ENCODE measurements around the gene FAM118A. TPM values are rescaled to one million over a fixed set of nuclear protein-coding genes. Genes with fewer than 3 reads are reported as not detected.

The FAM118A gene
- total RNA-seq, 1 experiment from 2014 or later = 37.9 TPM

DNA sequence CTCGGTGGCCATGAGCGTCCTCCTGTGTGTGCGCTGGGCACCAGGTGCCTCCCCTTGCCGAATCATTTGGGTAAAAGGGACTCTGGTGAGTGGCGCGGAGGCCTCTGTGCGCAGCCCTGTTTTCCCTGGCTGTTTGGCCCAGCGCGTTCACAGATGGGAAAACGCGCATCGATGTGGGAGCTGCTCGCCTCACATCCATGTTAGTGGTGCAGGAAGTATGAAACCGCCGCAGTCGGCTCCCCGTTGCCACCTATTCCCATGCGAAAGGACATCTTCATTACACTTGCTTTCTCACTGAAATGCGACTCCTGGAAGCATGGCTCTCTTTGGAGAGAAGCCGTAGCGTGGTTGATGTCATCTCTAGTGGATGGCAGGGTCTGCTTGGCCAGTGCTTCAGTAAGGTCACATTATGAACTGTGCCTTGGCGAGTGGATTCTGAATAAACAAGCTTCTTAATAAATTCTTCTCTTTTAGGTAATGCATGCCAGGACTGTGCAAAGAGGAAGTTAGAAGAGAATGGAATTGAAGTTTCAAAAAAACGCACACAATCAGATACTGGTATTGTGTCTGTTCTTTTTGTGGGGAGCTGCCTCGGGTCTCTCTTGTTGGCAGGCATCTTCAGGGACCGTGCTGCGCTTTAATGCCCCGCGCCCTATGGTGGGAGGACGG, 26.3 kb downstream of the FAM118A start:
- Histone ChIP-seq H4K5ac (ENCODE audit: insufficient read length, low read depth, low read length) (no peak overlapping the region), H3K9ac (ENCODE audit: extremely low read depth, insufficient read length, low read length) (no peak overlapping the region), H3K9me3 (ENCODE audit: control insufficient read depth, low read depth, low read length) (no peaks in the 10 kb centered on the region), H3K79me1 (ENCODE audit: insufficient read depth, low read depth, low read length, poor library complexity, severe bottlenecking) (no peaks in the 10 kb centered on the region), H3K4ac (ENCODE audit: low read depth, low read length) (no peak overlapping the region), H4K20me1 (ENCODE audit: control insufficient read depth, insufficient read depth, insufficient read length) (no peaks in the 10 kb centered on the region), H2BK20ac (ENCODE audit: low read depth, low read length, poor library complexity, severe bottlenecking) (no peak overlapping the region), H3K56ac (ENCODE audit: insufficient read length, low read depth, low read length) (no peak overlapping the region), H3K4me1 (ENCODE audit: insufficient read depth, low read length) (no peaks in the 10 kb centered on the region), H3K79me2 (ENCODE audit: insufficient read depth, low read length) (no peaks in the 10 kb centered on the region), H4K8ac (replicated peaks; ENCODE audit: insufficient read length, low read depth, low read length) (no peak overlapping the region), H3K18ac (ENCODE audit: insufficient read length, low read depth, low read length) (no peak overlapping the region), H4K91ac (ENCODE audit: insufficient read length, low read depth, low read length) (no peak overlapping the region), H3K23me2 (ENCODE audit: insufficient read length, low read depth, low read length, poor library complexity, severe bottlenecking) (no peaks in the 10 kb centered on the region), H3K27me3 (ENCODE audit: insufficient read depth, low read length) (no peaks in the 10 kb centered on the region), H2BK15ac (ENCODE audit: low read depth, low read length) (no peak overlapping the region), H2BK5ac (ENCODE audit: insufficient read length, low read length) (no peak overlapping the region), H2AFZ (ENCODE audit: low read length) (no peak overlapping the region), H2BK120ac (ENCODE audit: low read depth, low read length, poor library complexity, severe bottlenecking) (no peak overlapping the region), H2BK12ac (ENCODE audit: insufficient read length, low read depth, low read length) (no peak overlapping the region), H3T11ph (ENCODE audit: low read length) (no peak overlapping the region), H3K23ac (ENCODE audit: insufficient read length, low read depth, low read length) (no peak overlapping the region), H2AK5ac (ENCODE audit: insufficient read length, low read length) (no peak overlapping the region), H3K14ac (ENCODE audit: insufficient read depth, low read length) (no peak overlapping the region), H3K4me2 (ENCODE audit: insufficient read depth, insufficient read length, low read length) (no peak overlapping the region), H3K27ac (ENCODE audit: insufficient read length, low read depth, low read length) (no peak overlapping the region)
- Mint-ChIP-seq H3K36me3 (ENCODE audit: insufficient read depth in 1 of 3, low read depth in 3 of 3) (peaks cover 9 to 73% (median 56%) of the 10 kb centered on the region in 3 experiments; a peak in 6 of 7 replicates), H3K4me3 (no peak overlapping the region), H3K4me1 (0 out of 4 replicates have a peak, but pooled peaks cover 0 to 2% of the 10 kb centered on the region in 2 experiments), H3K27ac (no peak overlapping the region), H3K9me3 (no peaks in the 10 kb centered on the region; a peak in 1 of 5 replicates), H3K27me3 (ENCODE audit: low read depth) (no peaks in the 10 kb centered on the region)
- no CpG with 5 or more reads among the region's 29 CpGs for WGBS (ENCODE audit: extremely low coverage, insufficient read length, low lambda C conversion rate)
- no peak for DNase-seq
- TF ChIP-seq, protein P1, sequence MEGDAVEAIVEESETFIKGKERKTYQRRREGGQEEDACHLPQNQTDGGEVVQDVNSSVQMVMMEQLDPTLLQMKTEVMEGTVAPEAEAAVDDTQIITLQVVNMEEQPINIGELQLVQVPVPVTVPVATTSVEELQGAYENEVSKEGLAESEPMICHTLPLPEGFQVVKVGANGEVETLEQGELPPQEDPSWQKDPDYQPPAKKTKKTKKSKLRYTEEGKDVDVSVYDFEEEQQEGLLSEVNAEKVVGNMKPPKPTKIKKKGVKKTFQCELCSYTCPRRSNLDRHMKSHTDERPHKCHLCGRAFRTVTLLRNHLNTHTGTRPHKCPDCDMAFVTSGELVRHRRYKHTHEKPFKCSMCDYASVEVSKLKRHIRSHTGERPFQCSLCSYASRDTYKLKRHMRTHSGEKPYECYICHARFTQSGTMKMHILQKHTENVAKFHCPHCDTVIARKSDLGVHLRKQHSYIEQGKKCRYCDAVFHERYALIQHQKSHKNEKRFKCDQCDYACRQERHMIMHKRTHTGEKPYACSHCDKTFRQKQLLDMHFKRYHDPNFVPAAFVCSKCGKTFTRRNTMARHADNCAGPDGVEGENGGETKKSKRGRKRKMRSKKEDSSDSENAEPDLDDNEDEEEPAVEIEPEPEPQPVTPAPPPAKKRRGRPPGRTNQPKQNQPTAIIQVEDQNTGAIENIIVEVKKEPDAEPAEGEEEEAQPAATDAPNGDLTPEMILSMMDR (conservative IDR thresholded peaks at IDR 0.05) = no peak
